GM21526 (cell line): ENCODE results near the gene AFG1L.
"Not testable (repeated sequence)": the region's sequence is repeated elsewhere in the genome, so short reads cannot be mapped to it uniquely, and the experiment has no call there.

Source experiments
- ATAC-seq: cut with Tn5 transposase; IDR thresholded peaks from one replicate; pipeline ENCODE4 v1.9.1; 2021; ENCODE audit warnings: moderate library complexity; ENCODE audit not compliant: unreplicated experiment, low FRiP score

AFG1L gene

GRCh38 chr6:108406943-108407342, 112.1 kb downstream of the AFG1L start:
- no peak for ATAC-seq

- no peak for ATAC-seq
Measured at GRCh38 chr6:108407904-108408827, 113.3 kb downstream of the AFG1L start.

- no peak for ATAC-seq
Measured at GRCh38 chr6:108408861-108409260, 114.0 kb downstream of the AFG1L start.

- not testable (repeated sequence) for ATAC-seq
Measured at GRCh38 chr6:108416047-108416833, 121.4 kb downstream of the AFG1L start.

- no peak for ATAC-seq
Measured at GRCh38 chr6:108417027-108417426, 122.2 kb downstream of the AFG1L start.

- ATAC-seq = no peak
Measured at GRCh38 chr6:108419474-108419873, 124.6 kb downstream of the AFG1L start.

GRCh38 chr6:108419934-108420609, 125.2 kb downstream of the AFG1L start:
- no peak for ATAC-seq

- ATAC-seq = no peak
Measured at GRCh38 chr6:108421366-108421765, 126.5 kb downstream of the AFG1L start.

GRCh38 chr6:108423982-108424705, 129.3 kb downstream of the AFG1L start:
- no peak for ATAC-seq

- no peak for ATAC-seq
Measured at GRCh38 chr6:108425428-108425827, 130.6 kb downstream of the AFG1L start.

GRCh38 chr6:108432143-108432542, 137.3 kb downstream of the AFG1L start:
- no peak for ATAC-seq

GRCh38 chr6:108432792-108433191, 137.9 kb downstream of the AFG1L start:
- no peak for ATAC-seq

GRCh38 chr6:108434222-108434621, 139.4 kb downstream of the AFG1L start:
- ATAC-seq = no peak

GRCh38 chr6:108435391-108435790, 140.5 kb downstream of the AFG1L start:
- ATAC-seq = no peak

- no peak for ATAC-seq
Measured at GRCh38 chr6:108436771-108437170, 141.9 kb downstream of the AFG1L start.

GRCh38 chr6:108437821-108438220, 143.0 kb downstream of the AFG1L start:
- ATAC-seq = no peak

- no peak for ATAC-seq
Measured at GRCh38 chr6:108438918-108439317, 144.1 kb downstream of the AFG1L start.

- ATAC-seq = no peak
Measured at GRCh38 chr6:108441141-108441540, 146.3 kb downstream of the AFG1L start.

GRCh38 chr6:108442770-108443520, 148.1 kb downstream of the AFG1L start:
- ATAC-seq = no peak
